ENCODE data around the gene ADAM11. TPM values are rescaled to one million over a fixed set of nuclear protein-coding genes. Genes with fewer than 3 reads are reported as not detected.

Gene ADAM11
- total and polyA plus RNA-seq, 2 of the 4 experiments (the other 2 are of a cell fraction), result 0.36 to 0.53 TPM

- DNase-seq, result no peak
- 0% methylated on average over 1 of the region's 3 CpGs; no CpG with 5 or more reads in 1 of the 2 experiments for WGBS, 2 experiments (ENCODE audit: extremely low coverage in 2 of 2, insufficient read length in 1 of 2)
- H2BK5ac ChIP-seq (ENCODE audit: low read depth, low read length, poor library complexity, severe bottlenecking), result no peak overlapping the region
- no peak for TF ChIP-seq MAZ (IDR thresholded peaks at IDR 0.05; ENCODE audit: borderline replicate concordance, low read depth, low read length)
- TF ChIP-seq RFX5 (IDR thresholded peaks at IDR 0.05; ENCODE audit: low read depth, low read length), result no peak
- TF ChIP-seq MAFK (IDR thresholded peaks at IDR 0.05; ENCODE audit: low read depth, low read length), result no peak
- no peak for TF ChIP-seq ELK1 (IDR thresholded peaks at IDR 0.05; ENCODE audit: borderline replicate concordance, low read depth, low read length)
- TF ChIP-seq MXI1 (IDR thresholded peaks at IDR 0.05; ENCODE audit: borderline replicate concordance, low read depth, low read length), result no peak
- no peak for TF ChIP-seq FOS (IDR thresholded peaks at IDR 0.05; ENCODE audit: low read depth, low read length)
- no peak for TF ChIP-seq NFE2L2 (IDR thresholded peaks at IDR 0.05; ENCODE audit: low read depth, low read length)
- no peak for TF ChIP-seq RCOR1 (IDR thresholded peaks at IDR 0.05; ENCODE audit: insufficient replicate concordance, low read length)
- TF ChIP-seq RAD21 (IDR thresholded peaks at IDR 0.05; ENCODE audit: low read length), result no peak
- no peak for TF ChIP-seq SMC3 (IDR thresholded peaks at IDR 0.05; ENCODE audit: low read depth, low read length)
- TF ChIP-seq POLR2A (IDR thresholded peaks at IDR 0.05; ENCODE audit: low read depth, low read length), result no peak
- no peak for TF ChIP-seq CEBPB (IDR thresholded peaks at IDR 0.05; ENCODE audit: low read depth, low read length)
- TF ChIP-seq BHLHE40 (IDR thresholded peaks at IDR 0.05; ENCODE audit: low read depth, low read length), result no peak
- no peak for TF ChIP-seq CHD1 (IDR thresholded peaks at IDR 0.05; ENCODE audit: low read depth, low read length)
- TF ChIP-seq, protein P1, sequence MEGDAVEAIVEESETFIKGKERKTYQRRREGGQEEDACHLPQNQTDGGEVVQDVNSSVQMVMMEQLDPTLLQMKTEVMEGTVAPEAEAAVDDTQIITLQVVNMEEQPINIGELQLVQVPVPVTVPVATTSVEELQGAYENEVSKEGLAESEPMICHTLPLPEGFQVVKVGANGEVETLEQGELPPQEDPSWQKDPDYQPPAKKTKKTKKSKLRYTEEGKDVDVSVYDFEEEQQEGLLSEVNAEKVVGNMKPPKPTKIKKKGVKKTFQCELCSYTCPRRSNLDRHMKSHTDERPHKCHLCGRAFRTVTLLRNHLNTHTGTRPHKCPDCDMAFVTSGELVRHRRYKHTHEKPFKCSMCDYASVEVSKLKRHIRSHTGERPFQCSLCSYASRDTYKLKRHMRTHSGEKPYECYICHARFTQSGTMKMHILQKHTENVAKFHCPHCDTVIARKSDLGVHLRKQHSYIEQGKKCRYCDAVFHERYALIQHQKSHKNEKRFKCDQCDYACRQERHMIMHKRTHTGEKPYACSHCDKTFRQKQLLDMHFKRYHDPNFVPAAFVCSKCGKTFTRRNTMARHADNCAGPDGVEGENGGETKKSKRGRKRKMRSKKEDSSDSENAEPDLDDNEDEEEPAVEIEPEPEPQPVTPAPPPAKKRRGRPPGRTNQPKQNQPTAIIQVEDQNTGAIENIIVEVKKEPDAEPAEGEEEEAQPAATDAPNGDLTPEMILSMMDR (conservative IDR thresholded peaks at IDR 0.05; ENCODE audit: low read depth, low read length), result no peak
- TF ChIP-seq USF2 (IDR thresholded peaks at IDR 0.05; ENCODE audit: low read depth, low read length), result no peak
- peaks cover 2% of the 10 kb centered on the region; the same call in 1 of the 2 replicates for H3K4me1 ChIP-seq (ENCODE audit: control insufficient read depth, insufficient read depth, low read length)
- H3K79me1 ChIP-seq (ENCODE audit: low read depth in 1 of 2, low read length in 2 of 2), result no peaks in the 10 kb centered on the region
- H2AK9ac ChIP-seq (replicated peaks; ENCODE audit: low read depth, low read length, poor library complexity), result no peak overlapping the region
- no peak overlapping the region for H3K4me3 ChIP-seq (ENCODE audit: insufficient read depth, low read depth, low read length)
- in situ Hi-C loops (cut with MboI; ENCODE audit: low sequenced_read_pairs), result no loop called here
- H4K20me1 ChIP-seq (ENCODE audit: insufficient read depth, low read length), result no peaks in the 10 kb centered on the region
- H4K91ac ChIP-seq (ENCODE audit: insufficient read depth, low read depth, low read length), result no peak overlapping the region
- no peak overlapping the region for H2BK20ac ChIP-seq (ENCODE audit: low read depth, low read length)
- ATAC-seq (ENCODE audit: low read depth), result no peak
- intact Hi-C loops (cut with micrococcal nuclease), result loop anchor here (10.0 kb wide), 1 partner anchor 225 kb away; no protein-coding TSS in a partner anchor
- H2AK5ac ChIP-seq (ENCODE audit: low read depth, low read length), result no peak overlapping the region
- no peak overlapping the region for H3K56ac ChIP-seq (ENCODE audit: extremely low read depth, insufficient read depth, low read length)
- no peak overlapping the region; the same call in 1 of the 2 replicates for H3K23ac ChIP-seq (ENCODE audit: low read depth, low read length)
- no peak overlapping the region for H4K5ac ChIP-seq (ENCODE audit: low read depth, low read length)
- ChIA-PET POLR2A (ENCODE audit: unreplicated experiment) (no interaction called here), CTCF (no interaction called here)
- H3K36me3 ChIP-seq (ENCODE audit: control insufficient read depth, insufficient read depth, low read length), result no peaks in the 10 kb centered on the region
- no peak overlapping the region for H4K8ac ChIP-seq (ENCODE audit: low read depth in 2 of 2, low read length in 2 of 2)
- no TSS peak for BruUV-seq (replicated peaks)
- peaks cover 45% of the 10 kb centered on the region for H3K27me3 ChIP-seq (ENCODE audit: control insufficient read depth, insufficient read depth, low read length)
- no peaks in the 10 kb centered on the region for H3K9me3 ChIP-seq (ENCODE audit: control insufficient read depth, insufficient read depth, low read length)
- H3K4me2 ChIP-seq (ENCODE audit: low read depth, low read length), result no peak overlapping the region
- no peak overlapping the region for H3K9ac ChIP-seq (ENCODE audit: low read depth, low read length)
- H2AFZ ChIP-seq (replicated peaks; ENCODE audit: low read length, poor library complexity), result no peak overlapping the region
- H2BK15ac ChIP-seq (ENCODE audit: low read depth, low read length), result no peak overlapping the region
- no peak overlapping the region for H3K4ac ChIP-seq (ENCODE audit: low read depth, low read length)
- dilution Hi-C loops (cut with HindIII; ENCODE audit: low sequenced_read_pairs, unreplicated experiment), result no loop called here
- H3K18ac ChIP-seq (ENCODE audit: low read depth, low read length), result no peak overlapping the region
- 0 out of 2 replicates have a peak, but pooled peaks cover 2% of the 10 kb centered on the region for H3K9me1 ChIP-seq (ENCODE audit: insufficient read depth, low read length)
- no peak overlapping the region for H3K27ac ChIP-seq (ENCODE audit: insufficient read depth, low read length)
- no peak overlapping the region for H2BK120ac ChIP-seq (ENCODE audit: low read depth, low read length)
- no peak overlapping the region for H3K14ac ChIP-seq (replicated peaks; ENCODE audit: low read depth, low read length)
Measured at GRCh38 chr17:44759916-44760243, 1.1 kb downstream of the ADAM11 start.

All from IMR-90 (cell line).